H7 (cell line): Measurements from ENCODE around the gene KCNQ4. TPM values are rescaled to one million over a fixed set of nuclear protein-coding genes. Genes with fewer than 3 reads are reported as not detected.

Experiments used
- DNase-seq: peaks from one replicate; pipeline ENCODE4 v3.0.0; 2012
- H3K27me3 ChIP-seq: 2 replicates; pipeline ENCODE4 v1.6.0; 2011; ENCODE audit warnings: mild to moderate bottlenecking, low read length; ENCODE audit not compliant: control insufficient read depth, insufficient read depth
- H3K36me3 ChIP-seq: replicated peaks from 2 replicates; pipeline ENCODE4 v1.5.1; 2011; ENCODE audit warnings: low read length; ENCODE audit not compliant: control insufficient read depth, insufficient read depth
- H3K4me3 ChIP-seq: 2 replicates; pipeline ENCODE4 v1.5.1; 2011; ENCODE audit warnings: low read depth, mild to moderate bottlenecking, control low read depth, low read length, moderate library complexity; ENCODE audit not compliant: insufficient read depth
- total RNA-seq: library from RNA; depleted of rRNA; stranded (reverse); fragments of >200 nt; shearing (Covaris generic); gene quantifications from 2 replicates; pipeline ENCODE4 v1.2.3, GENCODE V29; 2014

KCNQ4 gene
- total RNA-seq, 1 experiment from 2014 or later, result 2.7 TPM

DNA sequence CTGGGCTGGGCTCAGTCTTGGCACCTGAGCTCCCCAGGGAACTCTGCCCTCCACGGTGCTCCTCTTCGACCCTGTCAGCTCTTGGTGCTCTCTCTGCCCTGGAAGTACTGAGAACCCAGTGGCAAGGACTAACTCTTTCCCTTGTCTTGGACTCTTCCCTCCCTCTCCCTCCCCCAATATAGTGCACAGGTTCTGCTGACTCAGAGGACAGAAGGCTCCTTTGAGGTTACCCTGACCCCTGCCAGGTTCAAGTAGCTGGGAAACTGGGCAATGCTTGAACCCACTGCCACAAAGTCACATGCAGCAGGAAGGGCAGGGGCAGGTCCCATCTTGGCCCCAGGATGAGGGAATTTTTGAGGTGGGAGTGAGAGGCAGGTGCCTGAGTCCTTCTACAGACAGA lies 20.3 kb downstream of the KCNQ4 start:
- Histone ChIP-seq H3K4me3 (no peak overlapping the region), H3K36me3 (no peaks in the 10 kb centered on the region), H3K27me3 (peaks cover 8% of the 10 kb centered on the region; the same call in 1 of the 2 replicates)
- no peak for DNase-seq

- peaks cover 5% of the 10 kb centered on the region; the same call in 1 of the 2 replicates for H3K27me3 ChIP-seq
- H3K4me3 ChIP-seq, result no peak overlapping the region
- no peaks in the 10 kb centered on the region for H3K36me3 ChIP-seq
- no peak for DNase-seq
Measured at GRCh38 chr1:40806240-40806639, 22.7 kb downstream of the KCNQ4 start.

- H3K4me3 ChIP-seq, result no peak overlapping the region
- no peaks in the 10 kb centered on the region for H3K36me3 ChIP-seq
- no peak for DNase-seq
- peaks cover under 1% of the 10 kb centered on the region; the same call in 1 of the 2 replicates for H3K27me3 ChIP-seq
Measured at GRCh38 chr1:40806731-40807695, 23.4 kb downstream of the KCNQ4 start.

GRCh38 chr1:40808002-40808401 lies 24.4 kb downstream of the KCNQ4 start:
- Histone ChIP-seq H3K4me3 (no peak overlapping the region), H3K27me3 (no peaks in the 10 kb centered on the region; the same call in 1 of the 2 replicates), H3K36me3 (no peaks in the 10 kb centered on the region)
- no peak for DNase-seq

GRCh38 chr1:40808444-40808843 lies 24.9 kb downstream of the KCNQ4 start:
- Histone ChIP-seq H3K27me3 (no peaks in the 10 kb centered on the region; the same call in 1 of the 2 replicates), H3K4me3 (no peak overlapping the region), H3K36me3 (no peaks in the 10 kb centered on the region)
- DNase-seq, result no peak

DNA sequence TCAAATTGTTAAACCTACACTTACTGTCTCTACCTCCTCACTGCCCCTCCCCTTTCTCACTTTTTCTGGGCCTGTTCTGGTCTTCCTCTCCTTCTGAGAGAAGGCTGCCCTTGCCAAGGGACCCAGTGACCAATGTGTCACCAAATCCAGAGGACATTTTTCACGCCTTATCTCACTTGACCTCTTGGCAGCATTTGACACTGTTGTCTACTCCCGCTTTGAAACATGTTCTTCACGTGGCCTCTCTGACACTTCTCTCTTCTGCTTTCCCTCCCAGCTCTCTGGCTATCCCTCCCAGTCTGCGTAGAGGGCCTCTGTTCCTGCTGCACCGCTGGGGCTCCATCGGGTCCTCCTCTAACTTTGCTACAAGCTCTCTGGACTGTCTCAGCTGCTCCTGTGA lies 25.3 kb downstream of the KCNQ4 start:
- no peak for DNase-seq
- H3K36me3 ChIP-seq, result no peaks in the 10 kb centered on the region
- H3K4me3 ChIP-seq, result no peak overlapping the region
- H3K27me3 ChIP-seq, result no peaks in the 10 kb centered on the region; the same call in 1 of the 2 replicates

GRCh38 chr1:40810927-40811326 lies 27.3 kb downstream of the KCNQ4 start:
- no peaks in the 10 kb centered on the region for H3K36me3 ChIP-seq
- no peak for DNase-seq
- no peak overlapping the region for H3K4me3 ChIP-seq
- H3K27me3 ChIP-seq, result peaks cover 3% of the 10 kb centered on the region; the same call in 1 of the 2 replicates

- no peaks in the 10 kb centered on the region for H3K36me3 ChIP-seq
- no peak overlapping the region for H3K4me3 ChIP-seq
- no peak for DNase-seq
- peaks cover 27% of the 10 kb centered on the region for H3K27me3 ChIP-seq
Measured at GRCh38 chr1:40815420-40815819, 31.8 kb downstream of the KCNQ4 start.

GRCh38 chr1:40817791-40818263 lies 34.2 kb downstream of the KCNQ4 start:
- Histone ChIP-seq H3K27me3 (peaks cover 27% of the 10 kb centered on the region), H3K4me3 (peak overlapping the region; percentile 74), H3K36me3 (no peaks in the 10 kb centered on the region)
- DNase-seq, result peak; percentile 78

DNA sequence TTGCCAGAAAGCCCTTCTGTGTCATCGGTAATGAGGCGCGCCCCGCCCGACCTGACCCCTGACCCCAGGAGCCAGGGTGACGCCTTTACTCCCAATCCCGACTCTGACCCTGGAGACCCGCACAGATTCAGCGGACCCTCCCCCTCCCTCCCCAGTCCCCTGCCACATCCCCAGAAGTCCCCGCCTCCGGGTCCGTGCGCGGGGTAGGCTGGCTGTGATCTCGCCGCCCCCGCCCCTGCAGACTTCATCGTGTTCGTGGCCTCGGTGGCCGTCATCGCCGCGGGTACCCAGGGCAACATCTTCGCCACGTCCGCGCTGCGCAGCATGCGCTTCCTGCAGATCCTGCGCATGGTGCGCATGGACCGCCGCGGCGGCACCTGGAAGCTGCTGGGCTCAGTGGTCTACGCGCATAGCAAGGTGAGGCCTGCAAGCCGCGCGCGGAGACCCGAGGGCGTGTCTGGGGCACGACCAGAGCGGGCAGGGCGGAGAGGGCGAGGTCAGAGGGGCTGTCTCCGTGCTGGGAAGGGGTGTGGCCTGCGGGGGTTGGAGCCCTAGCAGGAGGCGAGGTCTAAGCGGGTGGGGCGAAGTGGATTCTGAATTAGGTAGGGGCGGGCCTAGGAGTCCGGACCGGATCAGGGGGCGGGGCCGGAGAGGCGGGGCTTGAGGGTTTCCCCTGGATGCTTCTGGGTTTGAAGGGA lies 34.8 kb downstream of the KCNQ4 start:
- Histone ChIP-seq H3K4me3 (peak overlapping the region; percentile 74), H3K27me3 (peaks cover 27% of the 10 kb centered on the region), H3K36me3 (no peaks in the 10 kb centered on the region)
- peak; percentile 99 for DNase-seq

GRCh38 chr1:40819101-40819500 lies 35.5 kb downstream of the KCNQ4 start:
- H3K27me3 ChIP-seq, result peaks cover 27% of the 10 kb centered on the region
- DNase-seq, result no peak
- no peaks in the 10 kb centered on the region for H3K36me3 ChIP-seq
- H3K4me3 ChIP-seq, result peak overlapping the region; percentile 35

DNA sequence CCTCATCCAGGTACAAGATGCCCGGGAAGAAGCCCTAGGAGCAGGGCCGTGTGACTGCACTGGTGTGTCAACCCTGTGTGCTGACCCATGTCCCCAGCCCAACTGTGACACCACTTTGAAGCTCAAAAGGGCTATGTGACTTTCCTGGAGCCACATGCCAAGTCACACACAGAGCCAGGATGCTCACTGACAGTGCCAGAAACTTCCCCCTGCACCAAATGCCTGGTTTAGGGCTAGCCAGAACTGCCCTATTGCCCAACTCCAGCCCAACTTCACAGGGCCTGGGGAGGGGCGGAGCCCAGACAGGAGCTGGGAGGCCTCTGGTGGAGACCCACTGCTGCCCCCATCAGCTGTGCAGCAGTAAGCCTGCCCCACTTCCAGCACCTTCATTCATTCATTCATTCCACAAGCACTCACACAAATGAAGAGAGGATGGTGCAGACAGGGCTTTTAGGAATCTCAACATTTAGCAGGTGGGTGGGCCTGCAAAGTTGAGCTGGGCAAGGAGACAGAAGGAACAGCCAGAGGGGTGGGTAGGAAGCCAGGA lies 36.7 kb downstream of the KCNQ4 start:
- peak; percentile 89 for DNase-seq
- H3K27me3 ChIP-seq, result peaks cover 27% of the 10 kb centered on the region
- H3K36me3 ChIP-seq, result no peaks in the 10 kb centered on the region
- no peak overlapping the region for H3K4me3 ChIP-seq

DNA sequence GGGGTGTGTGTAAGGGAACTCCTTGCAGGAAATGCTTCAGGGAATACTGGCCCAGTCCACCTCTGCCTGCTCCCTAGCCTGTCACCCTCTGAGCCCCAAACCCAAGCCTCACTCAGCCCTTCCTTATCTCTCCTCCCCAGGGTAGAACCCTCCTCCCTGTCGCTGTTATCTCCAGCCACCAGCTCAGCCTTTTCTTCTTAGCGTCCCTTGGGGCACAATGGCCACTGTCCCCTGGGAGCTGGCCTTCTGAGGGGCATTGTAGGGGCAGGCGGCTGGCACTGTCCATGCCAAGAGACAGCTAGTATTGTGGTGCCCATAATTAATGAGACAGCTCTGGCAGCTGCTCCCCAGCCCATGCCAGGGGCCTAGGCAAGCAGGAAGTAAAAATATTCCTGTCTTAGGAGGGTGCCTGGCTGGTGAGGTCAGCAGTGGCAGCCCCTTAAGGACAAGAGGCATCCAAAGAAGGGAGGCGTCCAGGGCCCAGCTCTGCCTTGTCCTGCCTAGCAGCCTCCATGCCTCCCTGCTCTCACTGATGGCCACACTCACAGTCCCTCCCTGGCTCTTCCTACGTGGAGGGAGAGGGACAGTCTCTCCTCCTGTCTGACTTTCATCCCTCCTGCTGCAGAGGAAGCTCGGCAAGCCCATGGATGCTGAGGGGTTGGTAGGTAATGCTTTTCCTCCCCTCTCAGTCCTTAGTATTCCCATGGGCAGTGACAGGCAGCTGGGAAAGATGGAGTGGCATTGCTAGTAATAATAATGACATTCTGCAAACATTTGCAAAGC lies 37.5 kb downstream of the KCNQ4 start:
- H3K27me3 ChIP-seq, result peaks cover 24% of the 10 kb centered on the region
- H3K36me3 ChIP-seq, result no peaks in the 10 kb centered on the region
- DNase-seq, result no peak
- H3K4me3 ChIP-seq, result no peak overlapping the region

DNA sequence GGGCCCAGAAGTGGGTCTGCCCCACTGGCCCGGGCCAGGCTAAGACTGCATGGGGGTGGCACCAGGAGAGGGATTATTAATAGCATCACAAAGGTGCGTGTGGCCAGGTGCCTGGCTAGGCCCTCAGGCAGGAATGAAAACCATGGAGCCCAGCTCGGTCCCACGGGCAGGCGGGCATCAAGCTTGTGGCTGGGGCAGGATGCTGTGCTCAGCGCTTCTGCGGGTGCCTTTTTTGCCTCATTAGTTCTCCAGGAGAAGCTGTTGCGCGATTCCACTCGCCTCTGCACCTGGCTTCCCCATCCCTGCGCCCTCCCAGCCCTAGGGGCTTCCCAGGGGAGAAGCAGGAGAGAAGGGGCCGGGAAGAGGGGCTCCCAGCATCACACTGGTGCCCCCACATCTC lies 39.3 kb downstream of the KCNQ4 start:
- Histone ChIP-seq H3K27me3 (peaks cover 9% of the 10 kb centered on the region), H3K36me3 (no peaks in the 10 kb centered on the region), H3K4me3 (no peak overlapping the region)
- no peak for DNase-seq
